Ureter (tissue), 1 donor: ENCODE measurements around the gene ITPK1. TPM values are rescaled to one million over a fixed set of nuclear protein-coding genes. Genes with fewer than 3 reads are reported as not detected.
"Not testable (repeated sequence)": the region's sequence is repeated elsewhere in the genome, so short reads cannot be mapped to it uniquely, and the experiment has no call there.

ENCODE experiments used
- DNase-seq: peaks from one replicate; pipeline ENCODE4 v3.0.0-alpha.2; 2020; ENCODE audit warnings: low spot score
- total RNA-seq: library from RNA; stranded (reverse); gene quantifications from one replicate; pipeline ENCODE4 v1.2.4, GENCODE V29; 2023
- donor health status: DM: yes; HTN: yes; CAD: no.

Gene ITPK1
- total RNA-seq, 1 donor from 2014 or later = 70.4 TPM

- DNase-seq = not testable (repeated sequence)
Measured at GRCh38 chr14:93131257-93131820, 15.6 kb upstream of the ITPK1 start.

DNA sequence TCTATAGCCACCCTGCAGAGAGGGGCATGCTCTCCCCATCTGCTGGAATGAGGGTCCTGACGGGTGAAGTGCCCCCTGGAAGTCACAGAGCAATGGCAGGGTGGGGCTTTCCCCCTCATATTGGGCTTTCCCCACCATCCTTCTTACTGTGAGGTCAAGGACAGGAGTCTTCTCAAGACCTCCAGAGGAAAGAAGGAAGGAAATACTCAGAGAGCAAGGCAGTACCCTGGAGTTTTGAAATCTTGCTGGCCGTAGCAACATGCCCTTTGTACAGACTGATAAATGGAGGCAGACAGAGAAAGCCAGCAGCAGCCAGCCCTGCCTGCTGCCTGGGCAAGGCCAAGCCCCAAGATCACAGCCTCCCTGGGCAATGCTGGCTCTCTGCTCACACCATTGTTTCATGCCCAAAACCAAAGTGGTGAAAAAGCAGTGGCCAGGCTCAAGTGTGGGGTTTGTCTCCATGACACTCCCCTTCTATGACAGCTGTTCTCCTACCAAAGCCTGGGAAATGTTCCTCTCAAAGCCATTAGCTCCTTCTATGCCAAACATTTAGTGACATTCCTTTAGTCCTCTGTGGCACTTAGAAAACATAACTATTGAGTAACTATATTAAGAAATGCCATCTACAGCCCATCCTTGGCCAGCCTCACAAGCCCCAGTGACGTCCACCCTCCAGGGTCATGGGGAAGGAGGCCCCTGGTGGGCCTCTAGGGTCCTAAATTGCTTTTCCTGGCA lies 13.2 kb upstream of the ITPK1 start:
- DNase-seq = no peak

DNA sequence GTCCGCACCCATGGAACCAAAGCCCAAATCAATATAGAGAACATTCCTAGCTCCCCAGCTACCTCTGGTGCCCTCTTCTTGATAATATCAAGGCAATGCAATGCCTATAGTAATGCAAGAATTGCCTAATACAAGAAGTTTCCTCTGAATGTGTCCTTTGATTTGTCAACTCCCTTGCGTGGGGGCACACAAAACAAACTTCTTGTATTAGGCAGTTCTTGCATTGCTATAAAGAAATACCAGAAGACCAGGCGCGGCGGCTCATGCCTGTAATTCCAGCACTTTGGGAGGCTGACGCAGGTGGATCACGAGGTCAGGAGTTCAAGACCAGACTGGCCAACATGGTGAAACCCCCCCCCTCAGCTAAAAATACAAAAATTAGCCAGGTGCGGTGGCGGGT lies 10.4 kb upstream of the ITPK1 start:
- DNase-seq = no peak

DNA sequence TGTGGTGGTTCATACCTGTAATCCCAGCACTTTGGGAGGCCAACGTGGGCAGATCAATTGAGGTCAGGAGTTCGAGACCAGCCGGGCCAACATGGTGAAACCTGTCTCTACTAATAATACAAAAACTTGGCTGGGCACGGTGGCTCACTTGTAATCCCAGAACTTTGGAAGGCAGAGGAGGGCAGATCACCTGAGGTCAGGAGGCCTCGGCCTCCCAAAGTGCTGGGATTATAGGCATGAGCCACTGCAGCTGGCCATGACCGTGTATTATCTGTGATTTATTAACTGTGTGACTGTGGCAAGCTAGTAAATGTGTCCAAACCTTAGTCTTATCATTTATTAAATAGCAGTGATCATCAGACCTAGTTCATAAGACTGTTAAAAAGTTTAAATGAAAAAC lies 7.1 kb upstream of the ITPK1 start:
- no peak for DNase-seq

DNA sequence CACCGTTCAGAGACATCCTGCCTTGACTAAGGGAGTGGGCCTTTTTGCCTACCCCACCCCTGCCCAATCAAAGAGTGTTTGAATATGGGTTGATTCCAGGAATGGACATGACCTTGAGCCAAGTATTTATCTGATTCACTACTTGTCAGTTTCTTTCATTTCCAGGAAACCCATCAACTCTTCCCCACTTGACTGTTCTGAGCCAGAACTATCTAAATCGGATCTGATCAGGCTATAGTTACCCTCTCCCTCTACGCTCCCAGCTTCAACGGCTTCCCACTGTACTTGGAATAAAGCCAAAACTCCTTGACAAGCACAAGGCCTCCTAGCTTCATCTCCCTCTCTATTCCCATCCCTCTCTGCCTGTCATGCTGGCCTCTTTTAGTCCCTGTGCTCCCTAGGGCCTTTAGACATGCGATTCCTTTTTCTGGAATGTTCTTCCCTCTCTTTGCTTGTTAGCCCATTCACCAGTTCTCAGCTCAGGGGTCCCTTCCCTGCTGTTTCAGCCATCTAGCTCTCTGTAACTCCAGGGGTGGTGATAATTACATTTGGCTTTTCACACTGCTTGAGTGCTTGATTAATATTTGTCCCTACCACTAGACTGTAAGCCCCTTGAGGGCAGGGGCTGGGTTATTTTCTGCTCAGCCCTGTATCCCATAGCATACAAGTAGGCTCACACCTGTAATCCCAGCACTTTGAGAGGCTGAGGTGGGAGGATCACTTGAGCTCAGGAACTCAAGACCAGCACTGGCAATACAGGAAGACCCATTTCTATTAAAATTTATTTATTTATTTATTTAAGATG lies 5.5 kb upstream of the ITPK1 start:
- DNase-seq = no peak

GRCh38 chr14:93120517-93120916 lies 4.8 kb upstream of the ITPK1 start:
- DNase-seq = no peak

GRCh38 chr14:93116676-93117200 lies 1.0 kb upstream of the ITPK1 start:
- no peak for DNase-seq

DNA sequence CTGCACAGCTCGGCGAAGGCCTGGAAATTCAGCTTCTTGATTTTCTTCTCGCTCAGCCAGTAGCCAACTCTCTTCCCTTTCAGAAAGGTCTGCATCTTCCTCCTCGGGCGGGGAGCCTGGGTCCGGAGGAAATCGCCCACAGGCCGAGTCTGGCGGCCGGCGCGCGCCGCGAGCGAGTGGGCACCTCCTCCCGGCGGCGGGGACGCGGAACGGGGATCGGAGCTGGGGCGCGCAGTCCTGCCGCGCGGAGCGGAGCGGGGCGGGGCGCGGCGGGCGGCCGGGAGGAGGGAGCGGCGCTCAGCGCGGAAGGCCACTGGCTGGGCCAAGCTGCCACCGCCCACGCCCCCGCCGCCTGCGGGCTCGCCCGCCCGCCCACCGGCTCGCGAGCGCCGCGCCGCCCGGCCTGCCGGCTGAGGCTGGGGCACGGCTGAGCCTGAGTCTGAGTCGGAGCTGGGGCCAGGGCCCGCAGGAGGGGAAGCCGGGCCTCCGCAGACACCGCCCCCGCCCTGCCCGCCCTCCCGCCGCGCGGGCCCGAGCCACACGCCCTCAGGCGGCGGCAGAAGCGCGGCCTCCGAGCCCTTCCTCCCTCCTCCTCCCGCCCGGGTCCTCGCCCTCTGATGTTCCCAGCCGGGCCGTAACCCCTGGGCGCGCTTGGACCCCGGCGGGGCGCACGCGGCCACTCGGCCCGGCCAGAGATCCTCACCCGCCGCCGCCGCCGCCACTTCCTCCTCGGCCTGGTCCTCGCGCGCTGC lies 480 bp downstream of the ITPK1 start:
- DNase-seq = peak; percentile 89

- DNase-seq = no peak
Measured at GRCh38 chr14:93114713-93115068, 1.0 kb downstream of the ITPK1 start.

- no peak for DNase-seq
Measured at GRCh38 chr14:93114068-93114710, 1.5 kb downstream of the ITPK1 start.

GRCh38 chr14:93113678-93114067 lies 2.1 kb downstream of the ITPK1 start:
- no peak for DNase-seq

DNA sequence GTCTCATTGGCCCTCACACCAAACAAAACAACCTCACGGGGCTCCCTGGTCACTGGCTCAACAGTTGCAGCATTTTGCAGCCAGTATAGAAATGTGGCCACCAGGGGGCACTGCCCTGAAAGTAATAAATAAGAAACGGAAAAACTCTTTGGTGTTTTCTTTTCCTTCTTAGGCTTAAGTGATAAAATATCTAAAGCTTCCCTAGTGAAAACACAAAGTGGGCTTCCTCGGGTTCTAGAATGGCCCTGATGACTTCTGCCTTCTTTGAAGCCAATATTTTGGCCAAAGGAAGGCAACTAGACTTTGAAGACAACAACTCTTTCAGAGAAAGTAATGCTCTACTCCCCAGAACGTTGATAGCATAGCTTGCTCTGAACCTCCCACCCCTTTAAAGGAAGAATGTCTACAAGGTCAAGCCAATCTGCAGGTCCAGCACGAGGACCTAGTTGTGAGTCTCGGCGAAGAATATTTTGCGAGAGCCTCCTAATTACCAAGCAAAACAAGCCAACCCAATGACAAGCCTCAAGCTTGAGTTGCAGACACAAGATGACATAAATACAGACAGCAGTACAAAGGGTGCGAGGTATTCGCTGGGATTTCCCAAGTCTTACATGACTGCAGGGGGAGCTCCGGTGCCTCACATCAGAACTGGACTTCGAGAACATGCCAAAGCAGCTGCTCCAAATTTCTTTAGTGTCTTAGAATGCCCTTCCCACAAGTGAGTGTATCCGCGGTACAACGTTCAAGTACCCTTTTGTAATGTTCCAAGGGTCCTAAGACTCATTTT lies 2.6 kb downstream of the ITPK1 start:
- peak; percentile 85 for DNase-seq

DNA sequence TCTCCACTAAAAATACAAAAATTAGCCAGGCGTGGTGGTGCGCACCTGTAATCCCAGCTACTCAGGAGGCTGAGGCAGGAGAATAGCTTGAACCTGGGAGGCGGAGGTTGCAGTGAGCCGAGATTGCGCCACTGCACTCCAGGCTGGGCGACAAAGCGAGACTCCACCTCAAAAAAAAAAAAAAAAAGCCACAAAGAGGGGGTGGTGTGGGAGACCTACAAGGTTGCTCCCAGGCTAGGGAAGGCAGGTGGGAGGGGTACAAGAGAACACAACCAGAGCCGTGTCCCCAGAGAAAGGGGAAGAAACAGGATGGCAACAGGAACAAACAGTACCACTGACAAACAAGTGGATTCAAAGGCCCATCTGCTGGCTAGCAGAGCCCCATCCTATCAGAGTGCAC lies 4.2 kb downstream of the ITPK1 start:
- not testable (repeated sequence) for DNase-seq

DNA sequence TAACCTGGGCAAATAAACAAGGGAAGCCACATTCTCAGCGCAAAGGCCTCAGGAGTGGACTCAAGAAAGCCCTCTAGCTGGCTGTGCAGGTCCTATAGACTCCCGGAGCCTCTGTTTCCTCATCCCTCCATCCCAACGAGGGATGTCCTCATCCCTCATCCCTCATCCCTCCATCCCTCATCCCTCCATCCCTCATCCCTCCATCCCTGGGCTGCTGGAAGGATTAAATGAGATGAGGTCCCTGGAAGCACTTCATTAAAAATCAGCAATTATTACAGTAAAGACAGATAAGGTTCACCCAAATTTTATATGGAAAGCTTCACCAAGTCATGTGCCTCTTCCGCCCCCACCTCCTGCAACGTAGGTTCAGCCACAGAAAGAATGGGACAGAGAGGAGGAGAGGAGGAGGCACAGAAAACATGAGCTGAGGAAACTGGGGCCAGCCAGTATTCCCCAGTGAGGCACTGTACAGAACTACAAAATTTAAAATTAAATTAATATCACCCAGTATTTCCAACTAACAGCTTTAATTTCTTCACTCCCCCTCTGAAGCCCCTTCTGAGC lies 4.8 kb downstream of the ITPK1 start:
- no peak for DNase-seq

DNA sequence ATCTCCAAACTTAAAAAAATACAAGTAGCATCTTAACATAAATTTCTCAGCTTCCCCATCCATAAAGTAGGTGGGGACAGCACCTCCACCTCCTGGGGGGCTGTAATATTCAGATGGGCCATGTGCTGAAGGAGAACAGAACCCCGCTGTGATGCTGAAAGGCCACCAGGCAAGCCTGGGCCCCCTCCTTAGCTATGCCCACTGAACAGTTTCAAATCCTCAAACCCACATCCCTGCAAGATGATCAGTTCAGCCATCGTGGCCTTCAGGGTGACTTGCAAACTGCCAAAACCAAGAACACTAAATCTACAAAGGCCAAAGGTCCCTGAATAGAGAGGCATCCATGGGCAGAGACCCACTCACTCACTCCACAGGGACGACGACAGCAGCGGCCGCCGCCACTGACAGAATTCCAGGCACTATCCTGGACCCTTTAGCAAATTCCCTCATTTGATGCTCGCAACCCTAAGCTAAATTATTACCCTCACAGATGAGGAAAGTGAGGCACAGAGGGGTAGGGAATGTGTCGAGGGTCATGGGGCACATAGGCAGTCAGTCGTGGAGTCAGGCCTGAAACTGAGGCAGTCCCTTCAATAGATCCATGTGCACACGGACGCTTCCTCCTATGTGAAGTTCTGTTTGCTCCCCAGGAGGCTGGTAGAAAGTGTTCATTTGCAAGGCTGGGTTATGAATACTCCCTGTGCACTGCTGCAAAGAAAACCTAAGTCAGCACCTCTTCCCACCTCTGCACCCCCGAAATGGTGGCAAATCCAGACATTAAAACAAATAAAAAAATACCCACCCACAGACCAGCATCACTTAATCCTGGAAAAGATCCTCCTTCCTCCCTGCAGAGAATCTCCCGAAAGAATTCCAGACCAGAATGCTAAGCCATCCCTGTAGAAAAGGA lies 5.9 kb downstream of the ITPK1 start:
- DNase-seq = no peak

DNA sequence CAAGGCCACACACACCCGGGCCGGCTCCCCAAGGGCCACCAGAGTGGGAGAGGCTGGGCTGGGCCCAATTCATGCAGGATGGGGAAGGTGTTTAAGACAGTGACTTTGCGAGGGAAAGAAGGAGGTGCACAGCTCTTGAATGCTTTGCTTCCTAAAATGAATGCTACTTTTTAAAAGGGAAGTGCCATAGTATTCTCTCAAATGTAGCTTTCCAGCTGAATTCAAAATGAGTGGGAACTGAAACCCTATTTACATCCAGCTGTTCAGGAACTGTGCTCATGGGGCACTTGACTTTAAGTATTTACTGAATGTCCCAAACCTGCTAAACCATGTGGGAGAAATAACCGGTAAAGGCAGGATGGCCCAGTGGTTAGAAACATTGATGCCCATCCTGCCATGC lies 7.6 kb downstream of the ITPK1 start:
- no peak for DNase-seq

GRCh38 chr14:93107453-93107852 lies 8.3 kb downstream of the ITPK1 start:
- no peak for DNase-seq

DNA sequence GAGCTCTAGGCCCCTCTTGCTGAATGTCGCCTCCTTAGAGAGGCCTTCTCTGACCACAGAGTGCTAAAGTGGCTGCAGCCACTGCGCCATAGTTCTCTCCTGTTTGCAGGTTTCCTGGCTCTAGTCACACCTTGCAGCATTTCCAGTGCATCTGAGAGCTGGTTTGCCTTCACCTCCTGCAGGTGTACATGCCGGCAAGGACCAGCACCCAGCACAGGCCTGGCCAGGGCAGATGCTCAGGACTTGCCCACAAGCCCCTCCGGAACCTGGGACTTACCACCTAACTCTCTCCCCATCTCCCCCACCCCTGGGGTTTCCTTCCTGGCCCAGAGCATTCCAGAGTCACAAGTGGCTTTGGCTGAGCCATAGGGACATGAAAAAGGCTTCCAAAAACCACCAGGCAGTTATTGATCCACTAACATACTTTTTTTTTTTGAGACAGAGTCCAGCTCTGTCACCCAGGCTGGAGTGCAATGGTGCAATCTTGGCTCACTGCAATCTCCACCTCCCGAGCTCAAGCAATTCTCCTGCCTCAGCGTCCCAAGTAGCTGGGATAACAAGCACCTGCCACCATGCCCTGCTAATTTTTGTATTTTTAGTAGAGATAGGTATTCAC lies 9.1 kb downstream of the ITPK1 start:
- DNase-seq = no peak

DNA sequence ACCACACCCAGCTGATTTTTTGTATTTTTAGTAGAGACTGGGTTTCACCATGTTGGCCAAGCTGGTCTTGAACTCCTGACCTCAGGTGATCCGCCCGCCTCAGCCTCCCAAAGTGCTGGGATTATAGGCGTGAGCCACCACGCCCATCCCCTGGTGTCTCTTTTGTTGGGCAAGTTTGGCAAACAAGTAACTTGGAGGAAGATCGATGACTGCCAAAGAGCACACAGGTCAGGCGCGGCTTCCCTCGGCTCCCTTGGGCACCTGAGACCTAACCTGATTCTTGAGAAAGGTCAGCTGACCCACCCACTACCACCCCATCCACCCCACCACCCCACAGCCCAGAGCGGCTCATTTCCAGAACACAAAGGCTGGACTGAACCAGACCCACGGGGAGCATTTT lies 9.9 kb downstream of the ITPK1 start:
- DNase-seq = not testable (repeated sequence)
